H9 (cell line): Measurements from ENCODE around the gene DOK1. TPM values are rescaled to one million over a fixed set of nuclear protein-coding genes. Genes with fewer than 3 reads are reported as not detected.

Source experiments
- DNase-seq: peaks from one replicate; pipeline ENCODE4 v3.0.0-alpha.2; 2017
- H2AFZ ChIP-seq: one replicate; pipeline ENCODE4 v1.6.1; 2013; ENCODE audit warnings: mild to moderate bottlenecking, low read length, control low read depth, moderate library complexity
- H2AK5ac ChIP-seq: 2 replicates; pipeline ENCODE4 v1.6.1; 2013; ENCODE audit warnings: low read length, control low read depth, mixed read lengths; ENCODE audit not compliant: insufficient read length
- H2BK120ac ChIP-seq: one replicate; pipeline ENCODE4 v1.6.1; 2013; ENCODE audit warnings: low read depth, mild to moderate bottlenecking, low read length, control low read depth, inconsistent platforms; ENCODE audit not compliant: poor library complexity, severe bottlenecking
- H2BK12ac ChIP-seq: 2 replicates; pipeline ENCODE4 v1.6.1; 2013; ENCODE audit warnings: low read length, control low read depth, mixed read lengths, low read depth; ENCODE audit not compliant: insufficient read length
- H2BK15ac ChIP-seq: 2 replicates; pipeline ENCODE4 v1.6.1; 2013; ENCODE audit warnings: low read depth, low read length, control low read depth
- H2BK20ac ChIP-seq: one replicate; pipeline ENCODE4 v1.6.1; 2013; ENCODE audit warnings: low read depth, mild to moderate bottlenecking, low read length, control low read depth, inconsistent platforms; ENCODE audit not compliant: poor library complexity, severe bottlenecking
- H2BK5ac ChIP-seq: 2 replicates; pipeline ENCODE4 v1.6.1; 2013; ENCODE audit warnings: low read length, control low read depth, mixed read lengths; ENCODE audit not compliant: insufficient read length
- H3K14ac ChIP-seq: 2 replicates; pipeline ENCODE4 v1.6.1; 2013; ENCODE audit warnings: low read length, control low read depth; ENCODE audit not compliant: insufficient read depth
- H3K18ac ChIP-seq: 2 replicates; pipeline ENCODE4 v1.6.1; 2013; ENCODE audit warnings: low read depth, mild to moderate bottlenecking, mixed read lengths, low read length, control low read depth; ENCODE audit not compliant: insufficient read length
- H3K23ac ChIP-seq: 2 replicates; pipeline ENCODE4 v1.6.1; 2013; ENCODE audit warnings: low read length, control low read depth, mixed read lengths, low read depth; ENCODE audit not compliant: insufficient read length
- H3K23me2 ChIP-seq: 2 replicates; pipeline ENCODE4 v1.6.1; 2013; ENCODE audit warnings: low read depth, mild to moderate bottlenecking, mixed read lengths, low read length, control low read depth; ENCODE audit not compliant: insufficient read length, poor library complexity, severe bottlenecking
- H3K27ac ChIP-seq: 2 replicates; pipeline ENCODE4 v1.5.1; 2013; ENCODE audit warnings: low read length, control low read depth, mixed read lengths, low read depth; ENCODE audit not compliant: insufficient read length
- H3K27me3 ChIP-seq: 2 replicates; pipeline ENCODE4 v1.6.1; 2013; ENCODE audit warnings: low read length, control low read depth, inconsistent platforms; ENCODE audit not compliant: insufficient read depth
- H3K4ac ChIP-seq: 2 replicates; pipeline ENCODE4 v1.6.1; 2013; ENCODE audit warnings: low read depth, mild to moderate bottlenecking, control low read depth, inconsistent platforms, low read length, moderate library complexity
- H3K4me1 ChIP-seq: 2 replicates; pipeline ENCODE4 v1.6.1; 2013; ENCODE audit warnings: low read length, control low read depth, inconsistent platforms; ENCODE audit not compliant: insufficient read depth
- H3K4me2 ChIP-seq: 2 replicates; pipeline ENCODE4 v1.6.1; 2013; ENCODE audit warnings: low read length, control low read depth, mixed read lengths; ENCODE audit not compliant: insufficient read length, insufficient read depth
- H3K56ac ChIP-seq: 2 replicates; pipeline ENCODE4 v1.6.1; 2013; ENCODE audit warnings: low read depth, mild to moderate bottlenecking, mixed read lengths, low read length, control low read depth; ENCODE audit not compliant: insufficient read length
- H3K79me1 ChIP-seq: 2 replicates; pipeline ENCODE4 v1.6.1; 2013; ENCODE audit warnings: low read depth, mild to moderate bottlenecking, moderate library complexity, low read length, control low read depth, inconsistent platforms; ENCODE audit not compliant: insufficient read depth, poor library complexity, severe bottlenecking
- H3K79me2 ChIP-seq: 2 replicates; pipeline ENCODE4 v1.6.1; 2013; ENCODE audit warnings: low read length, control low read depth, inconsistent platforms; ENCODE audit not compliant: insufficient read depth
- H3K9ac ChIP-seq: 2 replicates; pipeline ENCODE4 v1.6.1; 2013; ENCODE audit warnings: low read length, control low read depth, mixed read lengths; ENCODE audit not compliant: insufficient read length; ENCODE audit errors: extremely low read depth
- H3K9me3 ChIP-seq: one replicate; pipeline ENCODE4 v1.6.1; 2013; ENCODE audit warnings: low read depth, low read length, inconsistent platforms; ENCODE audit not compliant: control insufficient read depth
- H3T11ph ChIP-seq: one replicate; pipeline ENCODE4 v1.6.1; 2013; ENCODE audit warnings: mild to moderate bottlenecking, low read length, control low read depth, inconsistent platforms
- H4K20me1 ChIP-seq: one replicate; pipeline ENCODE4 v1.6.1; 2013; ENCODE audit not compliant: control insufficient read depth, insufficient read length, insufficient read depth
- H4K5ac ChIP-seq: 2 replicates; pipeline ENCODE4 v1.6.1; 2013; ENCODE audit warnings: low read depth, mild to moderate bottlenecking, mixed read lengths, low read length, control low read depth; ENCODE audit not compliant: insufficient read length
- H4K8ac ChIP-seq: replicated peaks from 2 replicates; pipeline ENCODE4 v1.6.1; 2013; ENCODE audit warnings: low read length, control low read depth, mixed read lengths, low read depth; ENCODE audit not compliant: insufficient read length
- H4K91ac ChIP-seq: 2 replicates; pipeline ENCODE4 v1.6.1; 2013; ENCODE audit warnings: low read depth, mild to moderate bottlenecking, moderate library complexity, mixed read lengths, low read length, control low read depth; ENCODE audit not compliant: insufficient read length
- H3K27ac Mint-ChIP-seq, 3 experiments: 2 replicates in 2 of 3; 3 replicates in 1 of 3; pipeline ENCODE4 v1.8.0; 2020 to 2021; ENCODE audit warnings: mixed read lengths in 3 of 3, mild to moderate bottlenecking in 1 of 3, moderate library complexity in 1 of 3
- H3K27me3 Mint-ChIP-seq: 2 replicates; pipeline ENCODE4 v1.8.0; 2021; ENCODE audit warnings: low read depth, mild to moderate bottlenecking, moderate library complexity, mixed read lengths
- H3K36me3 Mint-ChIP-seq, 3 experiments: 2 replicates in 2 of 3; 3 replicates in 1 of 3; pipeline ENCODE4 v1.8.0; 2020 to 2021; ENCODE audit warnings: low read depth in 3 of 3, mixed read lengths in 3 of 3; ENCODE audit not compliant: insufficient read depth in 1 of 3
- H3K4me1 Mint-ChIP-seq, 2 experiments: 2 replicates each; pipeline ENCODE4 v1.8.0; 2020; ENCODE audit warnings: mixed read lengths in 2 of 2
- H3K4me3 Mint-ChIP-seq, 2 experiments: 2 replicates in 1 of 2; 3 replicates in 1 of 2; pipeline ENCODE4 v1.8.0; 2020 to 2021; ENCODE audit warnings: mild to moderate bottlenecking in 2 of 2, mixed read lengths in 2 of 2, moderate library complexity in 1 of 2
- H3K9me3 Mint-ChIP-seq, 2 experiments: 2 replicates in 1 of 2; 3 replicates in 1 of 2; pipeline ENCODE4 v1.8.0; 2020; ENCODE audit warnings: mild to moderate bottlenecking in 2 of 2, mixed read lengths in 2 of 2, moderate library complexity in 1 of 2
- WGBS: extraction: QIAGEN DNeasy Blood & Tissue Kit; methylation state at CpG from one replicate; pipeline ENCODE4 v1.1.7; 2013; ENCODE audit warnings: missing lambda C conversion rate, low lambda C conversion rate, mixed read lengths; ENCODE audit not compliant: insufficient read length; ENCODE audit errors: extremely low coverage; 5-methylcytosine and 5-hydroxymethylcytosine counted together
- total RNA-seq: library from RNA; stranded (reverse); gene quantifications from 2 replicates; pipeline ENCODE4 v1.2.1, GENCODE V29; 2021
- TF ChIP-seq, protein P1 (sequence below): fragments of 200-600 bp; sonication (generic); conservative IDR thresholded peaks from 3 replicates; pipeline ENCODE4 v1.8.0; 2021; ENCODE audit warnings: antibody characterized with exemption, mild to moderate bottlenecking

Gene DOK1
- total RNA-seq, 1 experiment from 2014 or later, result 16.0 TPM

DNA sequence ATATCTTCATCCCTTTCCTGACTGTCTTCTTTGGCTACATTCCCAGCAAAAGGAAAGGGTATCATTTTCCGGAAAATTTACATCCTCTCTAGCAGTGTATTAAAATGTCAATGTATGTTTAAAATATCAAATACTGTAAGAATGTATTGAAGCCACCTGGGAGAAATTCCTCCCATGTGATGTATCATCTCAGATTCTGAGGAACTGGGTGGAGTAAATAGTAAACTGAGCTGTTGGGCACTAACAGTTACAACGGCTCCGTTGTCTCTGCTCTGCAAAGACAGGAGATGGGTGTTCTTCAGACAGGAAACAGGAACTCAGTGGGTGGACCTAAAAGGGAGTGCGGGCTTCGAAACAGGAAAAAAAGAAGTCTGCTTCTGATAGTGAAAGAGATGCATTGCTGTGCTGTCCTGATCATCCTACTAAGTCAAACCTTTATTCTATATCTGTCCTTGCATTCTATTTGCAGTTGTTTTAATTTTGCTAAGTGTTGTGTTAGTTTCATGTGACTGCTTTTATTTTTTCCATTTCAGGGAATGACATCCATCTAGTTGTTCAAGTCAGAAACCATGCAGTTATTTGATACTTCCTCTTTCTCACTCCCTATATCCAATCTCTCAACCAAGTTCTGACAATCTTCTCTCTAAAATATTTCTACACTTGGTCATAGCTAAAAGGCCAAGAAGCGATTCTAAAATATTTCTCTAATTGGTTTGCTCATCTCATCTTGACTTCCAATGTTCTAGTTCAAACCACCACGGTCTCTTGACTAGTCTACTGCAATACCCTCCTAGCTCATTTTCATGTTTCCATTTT, 19.4 kb downstream of the DOK1 start:
- H3K27me3 Mint-ChIP-seq, result peaks cover 3% of the 10 kb centered on the region; the same call in 1 of the 2 replicates

More for the DNA sequence above, 19.4 kb downstream of the DOK1 start:
- Histone ChIP-seq H3K9me3 (no peaks in the 10 kb centered on the region), H3K4me1 (no peaks in the 10 kb centered on the region), H3K27me3 (no peaks in the 10 kb centered on the region), H3K56ac (no peak overlapping the region), H3K23ac (no peak overlapping the region), H4K20me1 (no peaks in the 10 kb centered on the region), H3K23me2 (no peaks in the 10 kb centered on the region), H3K27ac (no peak overlapping the region), H3K4me2 (no peak overlapping the region), H3K79me1 (no peaks in the 10 kb centered on the region), H2BK20ac (no peak overlapping the region), H2BK120ac (no peak overlapping the region), H2BK15ac (no peak overlapping the region), H2BK12ac (no peak overlapping the region), H3T11ph (no peak overlapping the region), H4K5ac (no peak overlapping the region), H2AK5ac (no peak overlapping the region), H3K14ac (no peak overlapping the region), H3K4ac (no peak overlapping the region), H3K9ac (no peak overlapping the region), H3K79me2 (no peaks in the 10 kb centered on the region), H3K18ac (no peak overlapping the region), H4K8ac (no peak overlapping the region), H2AFZ (no peak overlapping the region), H2BK5ac (no peak overlapping the region), H4K91ac (no peak overlapping the region)
- TF ChIP-seq, protein P1, sequence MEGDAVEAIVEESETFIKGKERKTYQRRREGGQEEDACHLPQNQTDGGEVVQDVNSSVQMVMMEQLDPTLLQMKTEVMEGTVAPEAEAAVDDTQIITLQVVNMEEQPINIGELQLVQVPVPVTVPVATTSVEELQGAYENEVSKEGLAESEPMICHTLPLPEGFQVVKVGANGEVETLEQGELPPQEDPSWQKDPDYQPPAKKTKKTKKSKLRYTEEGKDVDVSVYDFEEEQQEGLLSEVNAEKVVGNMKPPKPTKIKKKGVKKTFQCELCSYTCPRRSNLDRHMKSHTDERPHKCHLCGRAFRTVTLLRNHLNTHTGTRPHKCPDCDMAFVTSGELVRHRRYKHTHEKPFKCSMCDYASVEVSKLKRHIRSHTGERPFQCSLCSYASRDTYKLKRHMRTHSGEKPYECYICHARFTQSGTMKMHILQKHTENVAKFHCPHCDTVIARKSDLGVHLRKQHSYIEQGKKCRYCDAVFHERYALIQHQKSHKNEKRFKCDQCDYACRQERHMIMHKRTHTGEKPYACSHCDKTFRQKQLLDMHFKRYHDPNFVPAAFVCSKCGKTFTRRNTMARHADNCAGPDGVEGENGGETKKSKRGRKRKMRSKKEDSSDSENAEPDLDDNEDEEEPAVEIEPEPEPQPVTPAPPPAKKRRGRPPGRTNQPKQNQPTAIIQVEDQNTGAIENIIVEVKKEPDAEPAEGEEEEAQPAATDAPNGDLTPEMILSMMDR, result no peak
- Mint-ChIP-seq H3K36me3 (no peaks in the 10 kb centered on the region), H3K9me3 (no peaks in the 10 kb centered on the region), H3K4me1 (peaks cover 2 to 3% of the 10 kb centered on the region in 2 experiments; a peak in 1 of 4 replicates), H3K4me3 (no peak overlapping the region), H3K27ac (no peak overlapping the region)
- no peak for DNase-seq
- no CpG with 5 or more reads among the region's 7 CpGs for WGBS
